Fibroblast of skin of right biceps (primary cell): ENCODE measurements around the gene SLIT3.

ENCODE experiments used
- DNase-seq: peaks from one replicate; pipeline ENCODE4 v3.0.0-alpha.2; 2013

SLIT3 gene

GRCh38 chr5:169260896-169261569, 39.9 kb downstream of the SLIT3 start:
- DNase-seq = no peak

DNA sequence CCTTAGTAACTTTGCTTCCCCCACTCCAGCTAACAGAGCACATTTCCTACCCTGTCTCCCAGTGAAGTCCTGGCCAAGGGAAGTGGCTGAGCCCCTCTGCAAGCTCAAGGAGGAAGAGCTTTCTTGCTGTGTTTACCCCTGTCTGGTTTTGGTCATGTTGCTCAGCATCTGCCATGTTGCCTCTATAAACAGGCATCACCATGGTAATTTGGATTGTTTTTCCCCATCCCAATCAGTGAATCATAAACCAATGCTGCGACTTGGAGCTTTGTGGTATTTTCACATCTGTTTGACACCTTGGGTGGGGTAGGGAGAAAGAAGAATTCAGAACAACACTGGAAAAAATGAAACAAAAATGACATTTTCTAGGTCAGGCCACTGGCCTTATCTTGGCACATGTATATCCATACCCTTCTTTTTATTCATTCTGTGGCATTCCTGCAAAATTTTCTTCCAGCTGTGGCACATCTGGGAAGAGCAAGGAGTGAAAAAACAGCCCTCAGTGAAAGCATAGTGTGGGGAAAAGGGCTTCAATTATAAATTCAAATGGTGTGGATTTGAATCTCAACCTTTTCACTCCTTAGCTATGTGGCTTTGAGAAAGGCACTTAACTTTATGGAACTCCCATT, 42.5 kb downstream of the SLIT3 start:
- peak; percentile 84 for DNase-seq

- DNase-seq = no peak
These were observed 44.7 kb downstream of the SLIT3 start for GRCh38 chr5:169256191-169256590.

DNA sequence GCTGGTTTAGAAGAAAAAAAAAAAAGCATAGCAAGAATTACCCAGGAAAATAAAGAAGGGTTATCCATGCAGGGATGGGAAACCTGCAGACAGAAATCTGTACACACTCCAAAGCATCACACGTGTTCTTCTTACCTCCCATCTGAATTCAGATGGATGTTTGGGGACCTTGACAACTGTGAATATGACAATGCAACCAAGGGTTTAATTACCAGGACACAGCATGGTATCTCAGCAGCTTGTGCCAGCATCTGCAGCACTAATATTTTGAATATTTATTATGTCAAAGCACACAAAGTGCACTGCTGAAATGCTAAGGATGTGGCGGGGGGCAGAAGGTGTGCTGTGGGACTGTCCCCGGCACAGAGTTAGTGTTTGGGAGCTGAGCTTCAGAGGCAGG, 47.9 kb downstream of the SLIT3 start:
- no peak for DNase-seq

GRCh38 chr5:169251333-169252084, 49.4 kb downstream of the SLIT3 start:
- DNase-seq = peak; percentile 76

- DNase-seq = no peak
These were observed 50.1 kb downstream of the SLIT3 start for GRCh38 chr5:169250887-169251286.

DNA sequence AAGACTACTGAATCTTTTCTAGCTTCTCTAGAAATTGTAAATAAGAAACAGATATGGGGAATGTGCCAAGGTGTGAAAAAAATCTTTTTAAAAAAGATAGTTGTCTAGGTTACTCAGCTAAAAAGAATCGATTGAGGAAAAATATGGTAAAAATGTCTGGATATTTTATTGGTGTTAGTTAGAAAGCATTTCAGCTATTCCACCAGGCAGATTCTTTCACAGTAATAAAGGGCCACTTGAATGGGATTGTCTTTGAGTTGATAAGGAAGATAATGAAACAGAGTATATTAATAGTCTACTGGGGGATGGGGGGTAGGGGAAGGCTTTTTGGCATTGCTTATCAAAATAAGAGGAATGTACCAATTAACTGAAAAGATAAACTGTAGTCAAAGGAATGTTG, 51.9 kb downstream of the SLIT3 start:
- peak; percentile 72 for DNase-seq

- DNase-seq = peak; percentile 87
These were observed 52.4 kb downstream of the SLIT3 start for GRCh38 chr5:169248550-169248949.

- DNase-seq = no peak
These were observed 56.1 kb downstream of the SLIT3 start for GRCh38 chr5:169244812-169245211.

- DNase-seq = no peak
These were observed 57.1 kb downstream of the SLIT3 start for GRCh38 chr5:169243651-169244422.

- no peak for DNase-seq
These were observed 58.1 kb downstream of the SLIT3 start for GRCh38 chr5:169242849-169243186.

- DNase-seq = no peak
These were observed 58.6 kb downstream of the SLIT3 start for GRCh38 chr5:169242175-169242848.

- DNase-seq = peak; percentile 82
These were observed 71.5 kb downstream of the SLIT3 start for GRCh38 chr5:169229342-169229892.

- no peak for DNase-seq
These were observed 74.0 kb downstream of the SLIT3 start for GRCh38 chr5:169226895-169227294.

GRCh38 chr5:169225830-169226356, 75.0 kb downstream of the SLIT3 start:
- no peak for DNase-seq

DNA sequence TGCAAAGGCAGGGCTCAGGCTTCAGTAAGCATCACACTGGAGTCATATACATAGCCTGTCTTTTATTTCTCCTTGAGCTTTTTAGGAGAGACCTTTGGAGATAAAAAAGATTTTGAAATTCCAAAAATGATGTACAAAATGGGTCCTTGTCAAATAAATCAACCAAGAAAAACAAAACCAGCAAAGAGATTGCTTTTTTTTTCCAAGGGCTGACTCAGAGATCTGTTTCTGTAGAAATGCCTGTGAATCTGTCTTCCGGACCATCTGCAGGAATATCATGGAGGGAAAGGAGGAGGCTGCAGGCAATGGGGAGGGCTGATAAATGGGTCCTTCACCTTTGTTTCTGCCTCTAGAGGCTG, 77.4 kb downstream of the SLIT3 start:
- peak; percentile 82 for DNase-seq

DNA sequence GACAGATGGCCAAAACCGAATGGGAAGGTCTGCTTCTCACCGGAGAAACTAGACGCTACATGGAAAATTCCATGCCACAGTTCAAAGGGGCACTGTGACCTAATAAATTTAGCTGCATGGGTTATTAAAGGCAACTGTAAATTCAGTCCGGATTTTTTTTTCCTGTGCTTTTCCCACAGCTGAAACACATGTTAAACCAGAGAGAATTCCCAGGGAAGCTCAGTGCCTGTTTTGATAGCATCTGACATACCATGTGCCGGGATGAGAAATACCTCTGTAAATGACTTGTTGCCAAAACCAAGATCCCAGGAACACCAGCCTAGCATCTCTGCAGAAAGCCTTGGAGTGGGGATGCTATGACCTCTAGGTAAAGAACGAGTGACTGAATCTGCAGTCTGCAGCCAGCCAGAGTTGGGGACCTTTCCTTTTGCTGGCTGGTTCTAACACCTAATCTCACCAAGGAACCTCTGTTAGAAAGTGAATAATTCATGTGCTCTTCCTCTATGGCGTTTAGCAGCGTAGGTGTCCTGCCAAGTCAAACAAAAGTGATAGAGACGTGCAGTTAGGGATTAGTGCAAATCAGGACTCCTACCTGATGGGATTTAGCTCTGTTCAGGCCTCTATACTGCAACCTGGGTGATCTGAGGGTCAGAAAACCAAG, 77.9 kb downstream of the SLIT3 start:
- peak; percentile 61 for DNase-seq

GRCh38 chr5:169221519-169221918, 79.4 kb downstream of the SLIT3 start:
- DNase-seq = no peak

GRCh38 chr5:169219961-169220360, 81.0 kb downstream of the SLIT3 start:
- no peak for DNase-seq

GRCh38 chr5:169219351-169219750, 81.6 kb downstream of the SLIT3 start:
- no peak for DNase-seq

DNA sequence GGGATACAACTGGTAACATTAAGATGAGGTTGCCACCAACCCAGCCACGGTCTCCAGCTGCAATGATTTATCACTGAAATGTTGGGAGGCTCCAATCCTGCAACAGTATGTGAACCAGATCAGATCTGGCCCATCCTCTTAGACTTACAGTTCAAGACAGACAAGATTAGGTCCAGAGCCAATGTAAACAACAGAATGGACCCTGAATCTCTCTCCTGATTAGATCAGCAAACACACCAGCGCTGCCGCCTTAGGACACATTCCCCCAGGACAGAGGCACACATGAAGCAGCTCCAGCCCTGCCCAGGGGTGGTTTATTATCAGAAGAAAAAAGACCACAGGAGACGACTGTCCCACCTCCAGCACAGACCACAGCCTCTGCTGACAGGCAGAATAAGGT, 82.1 kb downstream of the SLIT3 start:
- peak; percentile 49 for DNase-seq

GRCh38 chr5:169218176-169218575, 82.8 kb downstream of the SLIT3 start:
- DNase-seq = no peak
